ENCODE data around the gene ZNF618. TPM values are rescaled to one million over a fixed set of nuclear protein-coding genes. Genes with fewer than 3 reads are reported as not detected.

ZNF618 gene
- total and polyA plus RNA-seq, 7 donors, result 0.92 to 8.0 (median 2.3) TPM

- H3K36me3 ChIP-seq, result no peaks in the 10 kb centered on the region
- H3K27me3 ChIP-seq, result no peaks in the 10 kb centered on the region
- no peaks in the 10 kb centered on the region for H3K9me3 ChIP-seq
- no peak overlapping the region for H3K4me3 ChIP-seq
- H3K4me1 ChIP-seq, result no peaks in the 10 kb centered on the region
- H3K27ac ChIP-seq, result no peak overlapping the region
- 73 to 88% methylated on average over 4 of the region's 4 CpGs for WGBS, 2 donors
- TF ChIP-seq POLR2AphosphoS5 (IDR thresholded peaks at IDR 0.05) (no peak), POLR2A (IDR thresholded peaks at IDR 0.05) (no peak), EP300 (IDR thresholded peaks at IDR 0.05) (no peak), CTCF (IDR thresholded peaks at IDR 0.05) (no peak)
- DNase-seq, result no peak
- intact Hi-C loops (cut with DNase I), result no loop called here
Observed at GRCh38 chr9:113857875-113858274, 18.2 kb upstream of the ZNF618 start.

- no peak overlapping the region for H3K27ac ChIP-seq
- H3K27me3 ChIP-seq, result no peaks in the 10 kb centered on the region
- H3K36me3 ChIP-seq, result no peaks in the 10 kb centered on the region
- no peak overlapping the region for H3K4me3 ChIP-seq
- TF ChIP-seq POLR2A (IDR thresholded peaks at IDR 0.05) (no peak), CTCF (IDR thresholded peaks at IDR 0.05) (no peak), EP300 (IDR thresholded peaks at IDR 0.05) (no peak), POLR2AphosphoS5 (IDR thresholded peaks at IDR 0.05) (no peak)
- intact Hi-C loops (cut with DNase I), result no loop called here
- no peaks in the 10 kb centered on the region for H3K9me3 ChIP-seq
- no peaks in the 10 kb centered on the region for H3K4me1 ChIP-seq
- 86 to 88% methylated on average over 1 of the region's 1 CpG for WGBS, 2 donors
- no peak for DNase-seq
Observed at GRCh38 chr9:113858282-113858681, 17.8 kb upstream of the ZNF618 start.

GRCh38 chr9:113863345-113863744 lies 12.8 kb upstream of the ZNF618 start:
- Histone ChIP-seq H3K4me1 (no peaks in the 10 kb centered on the region), H3K9me3 (peaks cover 0 to 4% (median 0%) of the 10 kb centered on the region in 4 donors), H3K27ac (no peak overlapping the region), H3K4me3 (no peak overlapping the region), H3K27me3 (no peaks in the 10 kb centered on the region), H3K36me3 (no peaks in the 10 kb centered on the region)
- intact Hi-C loops (cut with DNase I), result no loop called here
- no peak for TF ChIP-seq POLR2AphosphoS5 (IDR thresholded peaks at IDR 0.05)
- TF ChIP-seq CTCF (IDR thresholded peaks at IDR 0.05), result no peak
- no peak for TF ChIP-seq POLR2A (IDR thresholded peaks at IDR 0.05)
- TF ChIP-seq EP300 (IDR thresholded peaks at IDR 0.05), result no peak
- DNase-seq, result no peak
- 60 to 79% methylated on average over 2 of the region's 2 CpGs for WGBS, 2 donors

- DNase-seq, result no peak
Observed at GRCh38 chr9:113868501-113868900, 7.6 kb upstream of the ZNF618 start.

More at GRCh38 chr9:113868501-113868900, 7.6 kb upstream of the ZNF618 start:
- Histone ChIP-seq H3K36me3 (no peaks in the 10 kb centered on the region), H3K27me3 (no peaks in the 10 kb centered on the region), H3K4me3 (no peak overlapping the region), H3K9me3 (peaks cover 0 to 4% (median 0%) of the 10 kb centered on the region in 4 donors), H3K27ac (no peak overlapping the region), H3K4me1 (no peaks in the 10 kb centered on the region)
- TF ChIP-seq EP300 (IDR thresholded peaks at IDR 0.05) (no peak), CTCF (IDR thresholded peaks at IDR 0.05) (no peak), POLR2AphosphoS5 (IDR thresholded peaks at IDR 0.05) (no peak), POLR2A (IDR thresholded peaks at IDR 0.05) (no peak)
- intact Hi-C loops (cut with DNase I), result no loop called here
- WGBS, 2 donors, result 78 to 84% methylated on average over 3 of the region's 3 CpGs
